HCT116 (cell line): ENCODE data around the gene PAM16. TPM values are rescaled to one million over a fixed set of nuclear protein-coding genes. Genes with fewer than 3 reads are reported as not detected.

Experiments
- ATAC-seq: fragments of 200-7000 bp; cut with Tn5 transposase; 2 replicates; pipeline ENCODE4 v1.9.1; 2020; ENCODE audit warnings: mild to moderate bottlenecking, moderate library complexity
- BruUV-seq: library from RNA; stranded (reverse); fragments of 400-500 nt; replicated peaks from 2 replicates; lab custom pipeline; 2021; lab: Mats Ljungman, UMichigan
- CTCF ChIA-PET: fragments of 300-600 bp; sonication (Branson Sonifier 250); formaldehyde crosslinking; loops from one replicate; lab custom pipeline; 2021; ENCODE audit warnings: antibody characterized with exemption; lab: Charles Lee
- POLR2A ChIA-PET: fragments of 300-600, 350-600 bp; sonication (Branson Sonifier 250); formaldehyde crosslinking; loops from one replicate; lab custom pipeline; 2021; ENCODE audit warnings: antibody characterized with exemption; lab: Charles Lee
- RAD21 ChIA-PET, 2 experiments: fragments of 300-600 bp; sonication (Branson Sonifier 250); formaldehyde crosslinking; loops; one replicate each; lab custom pipeline; 2023; ENCODE audit warnings: low total read pairs in 2 of 2; ENCODE audit not compliant: uncharacterized antibody in 2 of 2, unreplicated experiment in 2 of 2, low non-redundant PET in 1 of 2; lab: Charles Lee
- DNase-seq: peaks from one replicate; pipeline ENCODE4 v3.0.0-alpha.2; 2010; ENCODE audit warnings: low read depth, low spot score
- H2AFZ ChIP-seq: fragments of 200-600 bp; shearing (Covaris generic), sonication (generic); 2 replicates; pipeline ENCODE4 v1.6.1; 2017; ENCODE audit warnings: low read depth, mixed run types, mixed read lengths, antibody characterized with exemption, low read length; ENCODE audit not compliant: poor library complexity, severe bottlenecking
- H3K27ac ChIP-seq: 2 replicates; pipeline ENCODE4 v1.5.1; 2012; ENCODE audit warnings: low read depth, low read length
- H3K27me3 ChIP-seq: fragments of 200-600 bp; sonication (generic); 2 replicates; pipeline ENCODE4 v1.6.1; 2016; ENCODE audit warnings: mixed run types, low read length, mixed read lengths; ENCODE audit not compliant: insufficient read depth
- H3K36me3 ChIP-seq, 2 experiments: fragments of 200-500 bp in 1 of 2; fragments of 200-600 bp in 1 of 2; sonication (Bioruptor generic) in 1 of 2; sonication (generic) in 1 of 2; 2 replicates each; pipeline versions ENCODE4 v1.5.1 to v1.6.1; 2014 to 2016; ENCODE audit warnings: low read length in 2 of 2, inconsistent platforms in 1 of 2, mixed read lengths in 1 of 2, mixed run types in 1 of 2; ENCODE audit not compliant: insufficient read depth in 2 of 2, control insufficient read depth in 1 of 2
- H3K4me1 ChIP-seq, 2 experiments: fragments of 200-600 bp in 1 of 2; sonication (generic) in 1 of 2; 2 replicates each; pipeline versions ENCODE4 v1.5.1 to v1.6.1; 2012 to 2017; ENCODE audit warnings: low read length in 2 of 2, inconsistent platforms in 1 of 2, mild to moderate bottlenecking in 1 of 2, mixed read lengths in 1 of 2, mixed run types in 1 of 2, moderate library complexity in 1 of 2; ENCODE audit not compliant: insufficient read depth in 2 of 2, control insufficient read depth in 1 of 2
- H3K4me2 ChIP-seq: fragments of 200-600 bp; sonication (generic); 2 replicates; pipeline ENCODE4 v1.6.1; 2017; ENCODE audit warnings: mixed run types, low read length, mixed read lengths
- H3K4me3 ChIP-seq, 2 experiments: fragments of 200-600 bp in 1 of 2; sonication (generic) in 1 of 2; replicated peaks in 1 of 2; 2 replicates each; pipeline ENCODE4 v1.5.1; 2011 to 2016; ENCODE audit warnings: low read length in 2 of 2, control low read depth in 1 of 2, low read depth in 1 of 2, mild to moderate bottlenecking in 1 of 2, mixed read lengths in 1 of 2, mixed run types in 1 of 2
- H3K79me2 ChIP-seq: fragments of 200-600 bp; sonication (generic); 2 replicates; pipeline ENCODE4 v1.6.1; 2017; ENCODE audit warnings: mild to moderate bottlenecking, mixed run types, low read length, moderate library complexity, mixed read lengths; ENCODE audit not compliant: insufficient read depth
- H3K9ac ChIP-seq: fragments of 200-600 bp; sonication (generic); 2 replicates; pipeline ENCODE4 v1.6.1; 2016; ENCODE audit warnings: low read length, mixed read lengths
- H3K9me2 ChIP-seq: fragments of 200-600 bp; sonication (generic), shearing (Covaris generic); 2 replicates; pipeline ENCODE4 v1.6.1; 2017; ENCODE audit warnings: mixed run types, mild to moderate bottlenecking, moderate library complexity; ENCODE audit not compliant: insufficient read depth
- H3K9me3 ChIP-seq, 2 experiments: fragments of 200-500 bp in 1 of 2; fragments of 200-600 bp in 1 of 2; sonication (Bioruptor generic) in 1 of 2; sonication (generic) in 1 of 2; 2 replicates each; pipeline ENCODE4 v1.6.1; 2014 to 2017; ENCODE audit warnings: low read length in 2 of 2, mixed read lengths in 2 of 2, inconsistent platforms in 1 of 2, low read depth in 1 of 2, mild to moderate bottlenecking in 1 of 2, mixed run types in 1 of 2, moderate library complexity in 1 of 2; ENCODE audit not compliant: control insufficient read depth in 1 of 2, insufficient read depth in 1 of 2
- H4K20me1 ChIP-seq: fragments of 200-600 bp; sonication (generic), shearing (Covaris generic); 2 replicates; pipeline ENCODE4 v1.6.1; 2017; ENCODE audit warnings: mixed run types, mild to moderate bottlenecking, moderate library complexity; ENCODE audit not compliant: insufficient read depth
- ATF3 ChIP-seq: IDR thresholded peaks from 2 replicates; pipeline ENCODE4 v1.6.1; 2012
- ELF1 ChIP-seq: IDR thresholded peaks from 2 replicates; pipeline ENCODE4 v1.6.1; 2012; ENCODE audit warnings: low read depth, borderline replicate concordance
- EZH2 ChIP-seq: fragments of 200-600 bp; sonication (generic); IDR thresholded peaks from 2 replicates; pipeline ENCODE4 v1.6.1; 2017; ENCODE audit warnings: antibody characterized with exemption, mixed run types
- EZH2phosphoT487 ChIP-seq: fragments of 200-600 bp; IDR thresholded peaks from 2 replicates; pipeline ENCODE4 v1.6.1; 2018; ENCODE audit warnings: antibody characterized with exemption, borderline replicate concordance
- JUND ChIP-seq: IDR thresholded peaks from 2 replicates; pipeline ENCODE4 v1.6.1; 2012
- POLR2A ChIP-seq: IDR thresholded peaks from 2 replicates; pipeline ENCODE4 v1.7.0; 2011; ENCODE audit warnings: borderline replicate concordance; ENCODE audit not compliant: insufficient read depth, insufficient read length; ENCODE audit errors: extremely low read depth
- RAD21 ChIP-seq: IDR thresholded peaks from 2 replicates; pipeline ENCODE4 v1.6.1; 2012; ENCODE audit warnings: low read depth, mild to moderate bottlenecking
- SIN3A ChIP-seq: IDR thresholded peaks from 2 replicates; pipeline ENCODE4 v1.6.1; 2012; ENCODE audit warnings: low read depth
- SP1 ChIP-seq: IDR thresholded peaks from 2 replicates; pipeline ENCODE4 v1.6.1; 2012; ENCODE audit warnings: low read depth
- SRF ChIP-seq: IDR thresholded peaks from 2 replicates; pipeline ENCODE4 v1.6.1; 2012; ENCODE audit warnings: low read depth
- YY1 ChIP-seq: IDR thresholded peaks from 2 replicates; pipeline ENCODE4 v1.6.1; 2011; ENCODE audit warnings: low read length, low read depth, moderate library complexity, mild to moderate bottlenecking; ENCODE audit not compliant: insufficient replicate concordance; ENCODE audit errors: extremely low read depth
- ZBTB33 ChIP-seq: IDR thresholded peaks from 2 replicates; pipeline ENCODE4 v1.6.1; 2011; ENCODE audit warnings: mild to moderate bottlenecking, low read length, moderate library complexity; ENCODE audit not compliant: insufficient replicate concordance; ENCODE audit errors: extremely low read depth
- ZFX ChIP-seq: fragments of 450-650 bp; IDR thresholded peaks from 2 replicates; pipeline ENCODE4 v1.6.1; 2017
- intact Hi-C: fragments of 100-400 bp; cut with micrococcal nuclease; formaldehyde crosslinking; loops from 2 replicates; pipeline ENCODE4 v1.10.0; 2022
- total RNA-seq: library from RNA; stranded (reverse); gene quantifications from one replicate; pipeline ENCODE4 v1.2.1, GENCODE V29; 2021; ENCODE audit not compliant: unreplicated experiment

PAM16 gene
- total RNA-seq, 1 experiment from 2014 or later = 102 TPM

- Histone ChIP-seq H3K36me3 (no peaks in the 10 kb centered on the region), H3K79me2 (no peaks in the 10 kb centered on the region), H3K27ac (no peak overlapping the region), H4K20me1 (no peaks in the 10 kb centered on the region), H3K9me3 (no peaks in the 10 kb centered on the region), H3K4me3 (no peak overlapping the region), H2AFZ (no peak overlapping the region), H3K9ac (no peak overlapping the region), H3K4me1 (peaks cover 0 to 3% of the 10 kb centered on the region in 2 experiments; a peak in 1 of 4 replicates), H3K9me2 (no peaks in the 10 kb centered on the region), H3K27me3 (no peaks in the 10 kb centered on the region), H3K4me2 (no peak overlapping the region)
- DNase-seq (no peak), ATAC-seq (no peak)
- no TSS peak for BruUV-seq
- ChIA-PET CTCF (interaction anchor here (1.7 kb wide), 1 partner anchor 18 kb away, joined by 3 read pairs; no protein-coding TSS in a partner anchor), POLR2A (no interaction called here), RAD21 (no interaction called here)
- TF ChIP-seq EZH2phosphoT487 (no peak), SP1 (no peak), SIN3A (no peak), POLR2A (no peak), ZFX (no peak), YY1 (no peak), RAD21 (no peak), ATF3 (no peak), ELF1 (no peak), JUND (no peak), ZBTB33 (no peak), SRF (no peak), EZH2 (no peak)
- intact Hi-C loops = no loop called here
These were observed 34.1 kb upstream of the PAM16 start for GRCh38 chr16:4385066-4385788.
